PC-9 (cell line): Measurements from ENCODE around the gene PHLDA2.

Experiments used
- EZH2 ChIP-seq: fragments of 200-600 bp; sonication (generic); IDR thresholded peaks from 2 replicates; pipeline ENCODE4 v1.8.0; 2017; ENCODE audit warnings: antibody characterized with exemption, low read depth
- TF ChIP-seq, protein P1 (sequence below): fragments of 200-600 bp; sonication (generic); conservative IDR thresholded peaks from 2 replicates; pipeline ENCODE4 v1.6.1; 2017; ENCODE audit warnings: mixed run types, antibody characterized with exemption, mild to moderate bottlenecking, moderate library complexity

DNA sequence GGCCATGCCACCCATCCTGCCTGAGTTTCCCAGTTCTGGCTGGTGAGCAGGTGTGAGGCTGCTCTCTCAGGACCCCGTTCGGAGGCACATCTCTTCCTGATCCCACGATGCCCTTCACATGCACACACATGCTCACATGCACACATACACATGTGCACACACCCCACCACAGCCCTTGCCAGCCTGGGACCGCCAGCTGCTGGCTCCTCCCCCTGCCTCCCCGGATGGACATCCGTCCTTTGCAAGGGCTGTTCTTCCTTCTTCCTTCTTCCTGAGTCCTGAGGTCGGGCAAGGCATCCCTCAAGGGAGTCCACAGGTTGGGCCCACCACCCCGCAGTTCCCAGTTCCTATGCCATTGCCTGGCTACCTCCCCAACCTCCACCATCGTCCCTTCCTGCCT is 33.2 kb downstream of the PHLDA2 start:
- TF ChIP-seq, protein P1, sequence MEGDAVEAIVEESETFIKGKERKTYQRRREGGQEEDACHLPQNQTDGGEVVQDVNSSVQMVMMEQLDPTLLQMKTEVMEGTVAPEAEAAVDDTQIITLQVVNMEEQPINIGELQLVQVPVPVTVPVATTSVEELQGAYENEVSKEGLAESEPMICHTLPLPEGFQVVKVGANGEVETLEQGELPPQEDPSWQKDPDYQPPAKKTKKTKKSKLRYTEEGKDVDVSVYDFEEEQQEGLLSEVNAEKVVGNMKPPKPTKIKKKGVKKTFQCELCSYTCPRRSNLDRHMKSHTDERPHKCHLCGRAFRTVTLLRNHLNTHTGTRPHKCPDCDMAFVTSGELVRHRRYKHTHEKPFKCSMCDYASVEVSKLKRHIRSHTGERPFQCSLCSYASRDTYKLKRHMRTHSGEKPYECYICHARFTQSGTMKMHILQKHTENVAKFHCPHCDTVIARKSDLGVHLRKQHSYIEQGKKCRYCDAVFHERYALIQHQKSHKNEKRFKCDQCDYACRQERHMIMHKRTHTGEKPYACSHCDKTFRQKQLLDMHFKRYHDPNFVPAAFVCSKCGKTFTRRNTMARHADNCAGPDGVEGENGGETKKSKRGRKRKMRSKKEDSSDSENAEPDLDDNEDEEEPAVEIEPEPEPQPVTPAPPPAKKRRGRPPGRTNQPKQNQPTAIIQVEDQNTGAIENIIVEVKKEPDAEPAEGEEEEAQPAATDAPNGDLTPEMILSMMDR, result no peak
- no peak for TF ChIP-seq EZH2
